Activated B cell treated with CpG ODN at 0.5 μM for 24 hours (primary cell): ENCODE measurements around the gene RELT. TPM values are rescaled to one million over a fixed set of nuclear protein-coding genes. Genes with fewer than 3 reads are reported as not detected.

Experiments
- ATAC-seq: fragments of 200-7000 bp; cut with Tn5 transposase; one replicate; pipeline ENCODE4 v1.10.0; 2021; ENCODE audit warnings: low read depth, mild to moderate bottlenecking, moderate library complexity
- CTCF ChIA-PET: fragments of 350-600 bp; sonication (Branson Sonifier 250); formaldehyde crosslinking; loops from one replicate; lab custom pipeline; 2021; ENCODE audit warnings: antibody characterized with exemption; lab: Charles Lee
- POLR2A ChIA-PET: fragments of 350-600 bp; sonication (Branson Sonifier 250); formaldehyde crosslinking; loops from one replicate; lab custom pipeline; 2021; ENCODE audit warnings: antibody characterized with exemption; lab: Charles Lee
- DNase-seq: peaks from one replicate; pipeline ENCODE4 v3.0.0; 2022
- H3K27ac Mint-ChIP-seq: one replicate; pipeline ENCODE4 v1.8.0; 2020; ENCODE audit warnings: mixed read lengths
- H3K27me3 Mint-ChIP-seq: one replicate; pipeline ENCODE4 v1.8.0; 2021; ENCODE audit warnings: mixed read lengths
- H3K36me3 Mint-ChIP-seq: one replicate; pipeline ENCODE4 v1.8.0; 2021; ENCODE audit warnings: low read depth, mixed read lengths
- H3K4me1 Mint-ChIP-seq: one replicate; pipeline ENCODE4 v1.8.0; 2021; ENCODE audit warnings: mixed read lengths
- H3K4me3 Mint-ChIP-seq: one replicate; pipeline ENCODE4 v1.8.0; 2020; ENCODE audit warnings: mild to moderate bottlenecking, mixed read lengths
- H3K9me3 Mint-ChIP-seq: one replicate; pipeline ENCODE4 v1.8.0; 2020; ENCODE audit warnings: mixed read lengths
- intact Hi-C: fragments of 100-400 bp; cut with micrococcal nuclease; formaldehyde crosslinking; loops from one replicate; pipeline ENCODE4 v1.15.1; 2024
- total RNA-seq: library from RNA; stranded (reverse); gene quantifications from 2 replicates; pipeline ENCODE4 v1.2.3, GENCODE V29; 2022
- TF ChIP-seq, protein P1 (sequence below): fragments of 200-600 bp; IDR thresholded peaks from one replicate; pipeline ENCODE4 v1.8.0; 2022; ENCODE audit warnings: antibody characterized with exemption, mild to moderate bottlenecking

Gene RELT
- total RNA-seq, 1 donor from 2014 or later: 90.1 TPM

- Mint-ChIP-seq H3K4me1 (peaks cover 100% of the 10 kb centered on the region), H3K36me3 (peaks cover 16% of the 10 kb centered on the region), H3K27me3 (no peaks in the 10 kb centered on the region), H3K27ac (peak overlapping the region; percentile 89), H3K4me3 (peak overlapping the region; percentile 79), H3K9me3 (no peaks in the 10 kb centered on the region)
- DNase-seq: peak; percentile 46
- ChIA-PET POLR2A (interaction anchor here (0.5 to 7.5 kb wide), 12 partner anchors 9 to 1367 kb away, joined by 3 to 91 read pairs (median 3); partner anchors contain the start of genes FAM168A and RELT), CTCF (interaction anchor here (0.8 to 2.9 kb wide), 4 partner anchors 9 to 242 kb away, joined by 3 to 23 read pairs (median 8); no protein-coding TSS in a partner anchor)
- peak; percentile 19 for ATAC-seq
- TF ChIP-seq, protein P1, sequence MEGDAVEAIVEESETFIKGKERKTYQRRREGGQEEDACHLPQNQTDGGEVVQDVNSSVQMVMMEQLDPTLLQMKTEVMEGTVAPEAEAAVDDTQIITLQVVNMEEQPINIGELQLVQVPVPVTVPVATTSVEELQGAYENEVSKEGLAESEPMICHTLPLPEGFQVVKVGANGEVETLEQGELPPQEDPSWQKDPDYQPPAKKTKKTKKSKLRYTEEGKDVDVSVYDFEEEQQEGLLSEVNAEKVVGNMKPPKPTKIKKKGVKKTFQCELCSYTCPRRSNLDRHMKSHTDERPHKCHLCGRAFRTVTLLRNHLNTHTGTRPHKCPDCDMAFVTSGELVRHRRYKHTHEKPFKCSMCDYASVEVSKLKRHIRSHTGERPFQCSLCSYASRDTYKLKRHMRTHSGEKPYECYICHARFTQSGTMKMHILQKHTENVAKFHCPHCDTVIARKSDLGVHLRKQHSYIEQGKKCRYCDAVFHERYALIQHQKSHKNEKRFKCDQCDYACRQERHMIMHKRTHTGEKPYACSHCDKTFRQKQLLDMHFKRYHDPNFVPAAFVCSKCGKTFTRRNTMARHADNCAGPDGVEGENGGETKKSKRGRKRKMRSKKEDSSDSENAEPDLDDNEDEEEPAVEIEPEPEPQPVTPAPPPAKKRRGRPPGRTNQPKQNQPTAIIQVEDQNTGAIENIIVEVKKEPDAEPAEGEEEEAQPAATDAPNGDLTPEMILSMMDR: no peak
- intact Hi-C loops: loop anchor here (10.0 kb wide), 2 partner anchors 559 to 1159 kb away; partner anchors contain the start of gene INPPL1
These were observed 7.3 kb downstream of the RELT start for GRCh38 chr11:73383249-73384124.

- Mint-ChIP-seq H3K27ac (peak overlapping the region; percentile 89), H3K27me3 (no peaks in the 10 kb centered on the region), H3K4me1 (peaks cover 100% of the 10 kb centered on the region), H3K36me3 (peaks cover 15% of the 10 kb centered on the region), H3K4me3 (peak overlapping the region; percentile 76), H3K9me3 (no peaks in the 10 kb centered on the region)
- TF ChIP-seq, protein P1: no peak
- intact Hi-C loops: loop anchor here (10.0 kb wide), 2 partner anchors 559 to 1159 kb away; partner anchors contain the start of gene INPPL1
- ChIA-PET POLR2A (interaction anchor here (0.9 to 7.5 kb wide), 7 partner anchors 9 to 588 kb away, joined by 3 to 91 read pairs (median 5); partner anchors contain the start of gene RELT), CTCF (interaction anchor here (1.3 to 2.9 kb wide), 5 partner anchors 9 to 242 kb away, joined by 4 to 23 read pairs (median 7); no protein-coding TSS in a partner anchor)
- DNase-seq: no peak
- ATAC-seq: no peak
These were observed 7.9 kb downstream of the RELT start for GRCh38 chr11:73384125-73384441.

DNA sequence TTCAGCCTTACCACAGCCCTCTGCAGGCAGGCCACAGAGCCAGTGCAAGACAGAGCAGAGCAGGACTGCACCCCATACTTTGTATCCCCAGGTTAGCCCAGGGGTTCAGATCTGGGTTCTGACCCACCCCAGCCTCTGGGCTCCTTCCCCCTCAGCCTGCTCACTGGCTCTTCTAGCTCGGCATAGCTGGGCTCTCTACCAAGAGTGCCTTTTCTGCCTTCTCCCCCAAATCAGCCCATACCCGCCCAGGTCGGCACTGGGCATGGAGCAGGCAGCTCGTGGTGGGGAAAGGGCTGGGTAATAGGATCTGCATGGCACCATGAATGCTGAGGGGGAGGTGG, 8.3 kb downstream of the RELT start:
- ATAC-seq: peak; percentile 0
- peaks cover 16% of the 10 kb centered on the region for H3K36me3 Mint-ChIP-seq
- H3K27ac Mint-ChIP-seq: peak overlapping the region; percentile 89
- H3K4me1 Mint-ChIP-seq: peaks cover 100% of the 10 kb centered on the region
- H3K9me3 Mint-ChIP-seq: no peaks in the 10 kb centered on the region
- intact Hi-C loops: loop anchor here (10.0 kb wide), 2 partner anchors 560 to 1160 kb away; partner anchors contain the start of gene INPPL1
- TF ChIP-seq, protein P1: no peak
- DNase-seq: no peak
- CTCF ChIA-PET: interaction anchor here (1.3 to 2.9 kb wide), 5 partner anchors 9 to 241 kb away, joined by 3 to 23 read pairs (median 5); no protein-coding TSS in a partner anchor
- H3K27me3 Mint-ChIP-seq: no peaks in the 10 kb centered on the region
- H3K4me3 Mint-ChIP-seq: peak overlapping the region; percentile 76
- POLR2A ChIA-PET: interaction anchor here (0.5 to 7.5 kb wide), 16 partner anchors 9 to 1566 kb away, joined by 3 to 91 read pairs (median 5); partner anchors contain the start of genes FAM168A, POLD3 and RELT

- POLR2A ChIA-PET: interaction anchor here (0.5 to 7.5 kb wide), 17 partner anchors 8 to 1565 kb away, joined by 3 to 91 read pairs (median 5); partner anchors contain the start of genes FAM168A, POLD3 and RELT
- intact Hi-C loops: loop anchor here (1.0 to 10.0 kb wide), 6 partner anchors 9 to 1160 kb away; partner anchors contain the start of genes INPPL1 and RELT
- Mint-ChIP-seq H3K27me3 (no peaks in the 10 kb centered on the region), H3K27ac (peak overlapping the region; percentile 89), H3K4me1 (peaks cover 100% of the 10 kb centered on the region), H3K9me3 (no peaks in the 10 kb centered on the region), H3K4me3 (peak overlapping the region; percentile 76), H3K36me3 (peaks cover 19% of the 10 kb centered on the region)
- DNase-seq (peak; percentile 82), ATAC-seq (peak; percentile 63)
- CTCF ChIA-PET: interaction anchor here (1.0 to 2.9 kb wide), 5 partner anchors 8 to 50 kb away, joined by 3 to 23 read pairs (median 5); no protein-coding TSS in a partner anchor
- TF ChIP-seq, protein P1: no peak
These were observed 8.9 kb downstream of the RELT start for GRCh38 chr11:73384872-73385689.
